ENCODE measurements around the gene PARD3.
"Not testable (repeated sequence)": the region's sequence is repeated elsewhere in the genome, so short reads cannot be mapped to it uniquely, and the experiment has no call there.

PARD3 gene

DNA sequence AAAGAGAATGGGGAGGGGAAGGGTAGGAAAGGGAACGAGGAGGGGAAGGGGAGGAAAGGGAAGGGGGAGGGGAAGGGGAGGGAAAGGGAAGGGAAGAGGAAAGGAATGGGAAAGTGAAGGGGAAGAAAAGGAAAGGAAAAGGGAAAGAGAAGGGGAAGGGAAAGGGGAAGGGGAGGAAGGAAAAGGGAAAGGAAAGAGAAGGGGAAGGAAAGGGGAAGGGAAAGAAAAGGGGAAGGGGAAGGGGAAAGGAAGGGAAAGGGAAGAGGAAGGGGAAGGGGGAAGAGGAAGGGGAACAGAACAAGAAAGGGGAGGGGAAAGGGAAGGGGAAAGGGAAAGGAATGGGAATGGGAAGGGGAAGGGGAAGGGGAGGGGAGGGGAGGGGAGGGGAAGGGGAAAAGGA is 352.1 kb downstream of the PARD3 start:
- no peak overlapping the region for H3K4me3 ChIP-seq (ENCODE audit: low read depth, low read length)
- ChIA-PET POLR2A (no interaction called here), CTCF (no interaction called here)
- TF ChIP-seq, protein P1, sequence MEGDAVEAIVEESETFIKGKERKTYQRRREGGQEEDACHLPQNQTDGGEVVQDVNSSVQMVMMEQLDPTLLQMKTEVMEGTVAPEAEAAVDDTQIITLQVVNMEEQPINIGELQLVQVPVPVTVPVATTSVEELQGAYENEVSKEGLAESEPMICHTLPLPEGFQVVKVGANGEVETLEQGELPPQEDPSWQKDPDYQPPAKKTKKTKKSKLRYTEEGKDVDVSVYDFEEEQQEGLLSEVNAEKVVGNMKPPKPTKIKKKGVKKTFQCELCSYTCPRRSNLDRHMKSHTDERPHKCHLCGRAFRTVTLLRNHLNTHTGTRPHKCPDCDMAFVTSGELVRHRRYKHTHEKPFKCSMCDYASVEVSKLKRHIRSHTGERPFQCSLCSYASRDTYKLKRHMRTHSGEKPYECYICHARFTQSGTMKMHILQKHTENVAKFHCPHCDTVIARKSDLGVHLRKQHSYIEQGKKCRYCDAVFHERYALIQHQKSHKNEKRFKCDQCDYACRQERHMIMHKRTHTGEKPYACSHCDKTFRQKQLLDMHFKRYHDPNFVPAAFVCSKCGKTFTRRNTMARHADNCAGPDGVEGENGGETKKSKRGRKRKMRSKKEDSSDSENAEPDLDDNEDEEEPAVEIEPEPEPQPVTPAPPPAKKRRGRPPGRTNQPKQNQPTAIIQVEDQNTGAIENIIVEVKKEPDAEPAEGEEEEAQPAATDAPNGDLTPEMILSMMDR (IDR thresholded peaks at IDR 0.05; ENCODE audit: insufficient read depth, low read length, missing control alignments) = no peak
- DNase-seq (ENCODE audit: low read depth, low spot score) = no peak

DNA sequence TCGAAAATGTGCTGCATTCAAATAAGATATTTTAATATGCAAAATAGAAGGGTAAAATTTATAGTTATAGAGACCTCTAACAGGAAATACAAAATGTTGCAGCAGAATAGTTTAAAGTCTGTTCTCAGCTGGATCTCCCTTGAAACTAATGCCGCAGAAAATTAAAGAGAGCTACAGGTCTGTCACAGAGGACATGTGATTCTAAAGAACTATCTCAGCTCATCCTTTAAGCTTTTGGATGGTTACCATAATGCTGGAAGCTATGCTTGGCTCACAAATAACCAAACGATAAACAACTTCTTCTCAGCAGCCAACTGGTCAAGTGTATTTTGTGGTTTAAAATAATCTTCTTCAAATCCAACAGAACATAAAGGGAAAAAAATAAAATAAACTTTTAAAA is 353.0 kb downstream of the PARD3 start:
- TF ChIP-seq, protein P1 (IDR thresholded peaks at IDR 0.05; ENCODE audit: insufficient read depth, low read length, missing control alignments) = no peak
- POLR2A ChIA-PET = no interaction called here
- no peak for DNase-seq (ENCODE audit: low read depth, low spot score)
- H3K4me3 ChIP-seq (ENCODE audit: low read depth, low read length) = no peak overlapping the region
- CTCF ChIA-PET = no interaction called here

DNA sequence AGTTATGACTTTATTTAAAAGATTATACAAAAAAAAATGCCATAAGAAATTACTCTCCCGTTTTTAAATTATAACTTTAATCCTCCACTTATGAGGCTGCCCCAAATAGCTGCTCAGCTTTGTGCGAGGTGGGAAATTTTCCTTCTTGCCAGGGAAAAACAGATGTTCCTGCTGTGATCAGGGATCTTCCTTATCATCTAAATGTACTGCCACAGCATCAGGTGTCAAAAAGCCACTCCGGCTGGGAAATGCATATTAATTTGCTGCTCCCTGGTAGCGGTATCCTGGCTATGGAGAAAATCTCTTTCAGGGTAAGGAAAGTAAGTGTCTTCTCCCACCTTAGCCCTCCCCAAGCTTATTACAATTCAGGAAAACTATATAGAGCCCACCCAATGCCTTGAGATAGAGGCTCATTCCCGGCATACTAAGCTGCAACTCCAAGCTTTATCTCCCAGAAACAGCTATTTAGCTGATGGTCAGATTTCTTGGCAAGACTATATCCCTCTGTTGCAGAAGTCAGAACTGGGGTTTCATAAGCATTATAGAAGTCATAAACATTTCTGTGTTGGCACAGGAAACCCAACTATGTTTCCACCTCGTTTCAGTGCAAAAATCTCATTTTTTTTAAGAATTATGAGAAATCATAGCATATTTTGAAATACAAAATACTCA is 360.4 kb downstream of the PARD3 start:
- ChIA-PET POLR2A (no interaction called here), CTCF (no interaction called here)
- H3K4me3 ChIP-seq (ENCODE audit: low read depth, low read length) = no peak overlapping the region
- TF ChIP-seq, protein P1 (IDR thresholded peaks at IDR 0.05; ENCODE audit: insufficient read depth, low read length, missing control alignments) = no peak
- DNase-seq (ENCODE audit: low read depth, low spot score) = no peak

DNA sequence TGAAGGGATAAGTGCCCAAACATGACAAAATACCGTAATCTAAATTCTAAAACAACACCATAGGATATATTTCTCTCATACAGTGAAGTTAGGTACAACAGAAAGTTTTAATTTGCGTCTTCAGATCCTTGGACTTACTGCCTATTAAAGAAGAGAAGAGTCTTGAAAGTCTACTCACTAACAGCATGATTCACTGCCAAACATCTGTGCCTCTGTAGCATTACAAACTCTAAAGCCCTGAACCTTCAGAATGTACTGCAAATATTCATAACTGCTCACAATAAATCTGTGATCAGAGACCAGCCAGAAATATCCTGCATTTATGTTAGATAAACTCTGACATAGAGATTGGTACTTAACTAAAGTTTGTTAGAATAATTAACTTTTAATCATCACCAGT is 365.3 kb downstream of the PARD3 start:
- ChIA-PET CTCF (no interaction called here), POLR2A (no interaction called here)
- no peak overlapping the region for H3K4me3 ChIP-seq (ENCODE audit: low read depth, low read length)
- DNase-seq (ENCODE audit: low read depth, low spot score) = no peak
- TF ChIP-seq, protein P1 (IDR thresholded peaks at IDR 0.05; ENCODE audit: insufficient read depth, low read length, missing control alignments) = no peak

DNA sequence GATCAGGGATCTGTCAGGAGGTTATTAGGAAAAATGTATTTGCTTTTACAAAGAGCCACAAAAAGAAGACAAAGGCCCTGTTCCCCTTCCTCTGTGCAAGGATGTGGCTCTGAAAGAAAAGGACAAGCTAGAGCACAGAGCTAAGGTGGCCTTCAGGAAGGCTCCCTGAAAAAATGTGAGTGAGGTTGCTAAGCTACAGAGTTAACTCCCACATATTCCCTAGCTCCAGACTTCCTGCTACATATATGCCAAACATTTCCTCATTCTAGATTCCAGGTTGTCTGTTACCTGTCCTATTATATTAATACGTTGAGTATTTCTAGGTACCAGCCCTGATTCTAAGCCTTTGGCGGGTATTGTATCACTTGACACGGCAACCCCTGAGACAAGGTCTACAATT is 369.0 kb downstream of the PARD3 start:
- TF ChIP-seq, protein P1 (IDR thresholded peaks at IDR 0.05; ENCODE audit: insufficient read depth, low read length, missing control alignments) = no peak
- ChIA-PET POLR2A (no interaction called here), CTCF (no interaction called here)
- no peak for DNase-seq (ENCODE audit: low read depth, low spot score)
- H3K4me3 ChIP-seq (ENCODE audit: low read depth, low read length) = no peak overlapping the region

DNA sequence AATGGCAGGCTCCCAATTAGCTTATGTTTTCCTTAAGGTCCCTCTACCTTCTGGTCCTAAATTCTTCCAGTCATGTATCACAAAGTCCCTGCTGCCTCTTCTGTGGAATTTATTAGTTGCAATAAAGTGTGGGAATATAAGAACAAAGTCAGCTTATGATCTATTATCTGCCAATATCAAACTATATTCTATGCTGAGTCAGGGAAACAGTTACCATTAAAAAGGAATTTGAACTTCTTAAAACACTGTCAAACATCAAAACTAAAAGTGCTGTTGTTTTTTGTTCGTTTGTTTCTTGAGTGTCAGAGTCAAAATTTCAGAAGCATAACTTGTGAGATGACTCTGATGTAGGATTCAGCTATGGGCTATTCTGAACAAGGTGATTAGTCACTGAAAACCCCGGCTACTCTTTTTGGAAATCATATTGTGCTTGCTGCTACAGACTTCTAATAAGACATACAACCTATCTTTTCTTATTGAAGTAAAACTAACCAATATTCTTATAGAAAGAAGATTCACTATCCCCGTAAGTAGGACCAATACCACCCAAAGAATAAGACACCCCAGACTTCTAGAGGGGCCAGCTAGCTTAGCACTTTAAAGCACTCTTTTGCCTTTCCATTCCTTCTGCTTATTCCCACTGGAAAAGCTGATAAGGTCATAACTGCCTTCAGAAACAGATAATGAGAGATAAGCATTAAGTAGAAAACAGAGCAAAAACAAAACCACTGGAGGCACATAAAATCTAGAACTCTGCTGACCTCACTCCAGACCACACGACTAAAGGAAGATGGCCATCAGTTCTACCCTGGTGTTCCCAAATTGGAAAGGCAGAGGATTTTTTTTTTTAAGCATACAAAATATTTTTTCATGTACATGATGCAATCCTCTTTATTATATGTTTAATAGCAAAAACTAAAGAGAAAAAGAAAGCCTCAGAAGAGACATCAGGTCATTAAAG is 370.6 kb downstream of the PARD3 start:
- no peak for DNase-seq (ENCODE audit: low read depth, low spot score)
- ChIA-PET CTCF (no interaction called here), POLR2A (no interaction called here)
- no peak overlapping the region for H3K4me3 ChIP-seq (ENCODE audit: low read depth, low read length)
- TF ChIP-seq, protein P1 (IDR thresholded peaks at IDR 0.05; ENCODE audit: insufficient read depth, low read length, missing control alignments) = no peak

DNA sequence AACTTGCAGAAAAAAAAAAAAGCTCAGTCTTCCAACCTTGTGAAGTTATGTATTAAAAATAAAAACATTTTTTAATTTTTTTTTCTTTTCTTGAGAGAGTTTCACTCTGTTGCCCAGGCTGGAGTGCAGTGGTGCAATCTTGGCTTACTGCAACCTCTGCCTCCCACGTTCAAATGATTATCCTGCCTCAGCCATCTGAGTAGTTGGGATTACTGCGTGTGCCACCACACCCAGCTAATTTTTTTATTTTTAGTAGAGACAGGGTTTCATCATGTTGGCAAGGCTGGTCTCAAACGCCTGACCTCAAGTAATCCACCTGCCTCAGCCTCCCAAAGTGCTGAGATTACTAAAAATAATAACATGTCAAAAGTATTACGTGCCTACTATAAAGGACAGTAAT is 375.7 kb downstream of the PARD3 start:
- H3K4me3 ChIP-seq (ENCODE audit: low read depth, low read length); DNase-seq (ENCODE audit: low read depth, low spot score); CTCF ChIA-PET; POLR2A ChIA-PET: not testable (repeated sequence)

All from AG04449 (cell line).